ENCODE measurements around the gene FBXO31. TPM values are rescaled to one million over a fixed set of nuclear protein-coding genes. Genes with fewer than 3 reads are reported as not detected.

The FBXO31 gene
- total and polyA plus RNA-seq, 2 of the 8 experiments (the other 6 are each of a cell fraction or from before 2014, with no cell fraction given), result 8.3 to 21.6 TPM

GRCh38 chr16:87407511-87408112 lies 24.0 kb upstream of the FBXO31 start:
- H3K56ac ChIP-seq (replicated peaks; ENCODE audit: insufficient read length, low read depth, low read length), result no peak overlapping the region
- H3K27ac ChIP-seq (ENCODE audit: low read depth, low read length), result no peak overlapping the region; the same call in 1 of the 2 replicates
- no peak overlapping the region for H3K4me2 ChIP-seq (ENCODE audit: insufficient read depth in 1 of 2, low read depth in 2 of 2, low read length in 2 of 2)
- 94% methylated on average over 26 of the region's 26 CpGs; no CpG with 5 or more reads in 1 of the 2 experiments for WGBS, 2 experiments (ENCODE audit: extremely low coverage in 1 of 2, insufficient coverage in 1 of 2, insufficient read length in 1 of 2, insufficient replicate concordance in 2 of 2, low coverage in 1 of 2, low lambda C conversion rate in 2 of 2, missing lambda C conversion rate in 1 of 2)
- no peak overlapping the region for H2BK20ac ChIP-seq (ENCODE audit: low read length)
- H3K4me3 ChIP-seq (ENCODE audit: extremely low read depth in 1 of 4, insufficient read depth in 2 of 4, low read depth in 3 of 4, low read length in 4 of 4), result no peak overlapping the region
- H2BK12ac ChIP-seq (ENCODE audit: low read depth, low read length), result no peak overlapping the region
- no peak overlapping the region for H2AFZ ChIP-seq (ENCODE audit: low read length)
- no peak overlapping the region for H2AK5ac ChIP-seq (ENCODE audit: low read depth, low read length)
- CTCF ChIA-PET (ENCODE audit: partially characterized antibody), result interaction anchor here (1.1 to 1.8 kb wide), 3 partner anchors 9 to 13 kb away, joined by 3 to 6 read pairs (median 5); no protein-coding TSS in a partner anchor
- no peaks in the 10 kb centered on the region for H3K4me1 ChIP-seq (replicated peaks in 1 of 4; ENCODE audit: control insufficient read depth in 3 of 4, insufficient read depth in 4 of 4, low read length in 3 of 4)
- no peak overlapping the region for H4K91ac ChIP-seq (replicated peaks; ENCODE audit: insufficient read length, low read length)
- POLR2A ChIA-PET (ENCODE audit: partially characterized antibody), result interaction anchor here (1.8 to 2.3 kb wide), 2 partner anchors 12 to 24 kb away, joined by 4 to 8 read pairs; partner anchors contain the start of gene FBXO31
- no peak overlapping the region for H4K5ac ChIP-seq (ENCODE audit: insufficient read length, low read depth, low read length)
- no peak overlapping the region for H2BK120ac ChIP-seq (replicated peaks; ENCODE audit: low read depth, low read length)
- H3K9me3 ChIP-seq (ENCODE audit: insufficient read depth in 2 of 2, low read depth in 1 of 2, low read length in 1 of 2), result no peaks in the 10 kb centered on the region
- H3K9ac ChIP-seq (replicated peaks in 1 of 4; ENCODE audit: extremely low read depth in 1 of 4, low read depth in 3 of 4, low read length in 3 of 4), result no peak overlapping the region
- no peaks in the 10 kb centered on the region; the same call in 1 of the 2 replicates for H3K79me1 ChIP-seq (ENCODE audit: low read depth, low read length)
- no peak overlapping the region for H2BK15ac ChIP-seq (ENCODE audit: low read length)
- H3K14ac ChIP-seq (ENCODE audit: insufficient read length), result no peak overlapping the region
- DNase-seq (ENCODE audit: low read depth in 1 of 2, low spot score in 2 of 2), result no peak
- no peak overlapping the region for H3K18ac ChIP-seq (ENCODE audit: extremely low read depth, low read length)
- peaks cover 5 to 74% (median 26%) of the 10 kb centered on the region in 4 experiments for H3K36me3 ChIP-seq (ENCODE audit: control insufficient read depth in 2 of 4, insufficient read depth in 4 of 4, low read length in 3 of 4)
- no peak for FAIRE-seq
- H4K8ac ChIP-seq (ENCODE audit: extremely low read depth, insufficient read depth, low read length), result no peak overlapping the region
- no peak overlapping the region for H3K23ac ChIP-seq (ENCODE audit: insufficient read length)
- H3K27me3 ChIP-seq (replicated peaks in 1 of 4; ENCODE audit: control insufficient read depth in 3 of 4, extremely low read depth in 1 of 4, insufficient read depth in 3 of 4, low read length in 3 of 4), result no peaks in the 10 kb centered on the region
- H3K79me2 ChIP-seq (ENCODE audit: control insufficient read depth in 1 of 2, insufficient read depth in 2 of 2, low read length in 2 of 2), result no peaks in the 10 kb centered on the region
- H3K4ac ChIP-seq (replicated peaks; ENCODE audit: insufficient read length, low read depth, low read length), result no peak overlapping the region
- H4K20me1 ChIP-seq (replicated peaks in 1 of 2; ENCODE audit: control insufficient read depth in 1 of 2, insufficient read depth in 2 of 2, low read length in 2 of 2), result peaks cover 0 to 9% of the 10 kb centered on the region in 2 experiments
- H3K23me2 ChIP-seq (ENCODE audit: low read depth, low read length), result no peaks in the 10 kb centered on the region
- H2BK5ac ChIP-seq (ENCODE audit: low read depth, low read length), result no peak overlapping the region
- no peak for TF ChIP-seq JUN (IDR thresholded peaks at IDR 0.05; ENCODE audit: low read depth, low read length)
- no peak for TF ChIP-seq SP1 (IDR thresholded peaks at IDR 0.05; ENCODE audit: low read depth, low read length)
- no peak for TF ChIP-seq SRF (IDR thresholded peaks at IDR 0.05; ENCODE audit: low read depth, low read length)
- TF ChIP-seq BCL11A (IDR thresholded peaks at IDR 0.05; ENCODE audit: low read depth in 2 of 2, low read length in 2 of 2), result no peak
- TF ChIP-seq BRCA1 (IDR thresholded peaks at IDR 0.05; ENCODE audit: low read depth, low read length), result no peak
- TF ChIP-seq KDM5A (IDR thresholded peaks at IDR 0.05; ENCODE audit: low read length), result no peak
- no peak for TF ChIP-seq SIRT6 (IDR thresholded peaks at IDR 0.05; ENCODE audit: low read length)

Data from H1 (cell line).